PC-9 (cell line): Measurements from ENCODE around the gene ADAMTSL1. TPM values are rescaled to one million over a fixed set of nuclear protein-coding genes. Genes with fewer than 3 reads are reported as not detected.

Source experiments
- BruUV-seq: library from RNA; stranded (reverse); fragments of 400-500 nt; replicated peaks from 2 replicates; lab custom pipeline; 2021; lab: Mats Ljungman, UMichigan
- CTCF ChIA-PET: fragments of 300-600 bp; sonication (Branson Sonifier 250); formaldehyde crosslinking; loops from one replicate; lab custom pipeline; 2022; ENCODE audit warnings: antibody characterized with exemption; lab: Charles Lee
- POLR2A ChIA-PET: fragments of 300-600 bp; sonication (Branson Sonifier 250); formaldehyde crosslinking; loops from one replicate; lab custom pipeline; 2022; ENCODE audit warnings: antibody characterized with exemption; ENCODE audit not compliant: unreplicated experiment; lab: Charles Lee
- DNase-seq, 2 experiments: peaks; one replicate each; pipeline versions ENCODE4 v3.0.0 to v3.0.0-alpha.2; 2015 to 2022; ENCODE audit warnings: mixed read lengths in 1 of 2
- H2AFZ ChIP-seq: fragments of 200-600 bp; sonication (generic); 2 replicates; pipeline ENCODE4 v1.8.1; 2017; ENCODE audit warnings: antibody characterized with exemption
- H3F3A ChIP-seq: fragments of 200-600 bp; sonication (generic); 2 replicates; pipeline ENCODE4 v1.8.1; 2017; ENCODE audit warnings: antibody characterized with exemption, mild to moderate bottlenecking, low read depth; ENCODE audit not compliant: insufficient read depth
- H3K27ac ChIP-seq: fragments of 200-600 bp; sonication (generic); 2 replicates; pipeline ENCODE4 v1.6.1; 2016; ENCODE audit warnings: mixed run types
- H3K27me3 ChIP-seq: fragments of 200-600 bp; sonication (generic); 2 replicates; pipeline ENCODE4 v1.6.1; 2016; ENCODE audit warnings: low read depth, mixed run types; ENCODE audit not compliant: insufficient read depth
- H3K36me3 ChIP-seq: fragments of 200-600 bp; sonication (generic); 2 replicates; pipeline ENCODE4 v1.6.1; 2016; ENCODE audit warnings: low read depth, mixed run types
- H3K4me1 ChIP-seq: fragments of 200-600 bp; sonication (generic); replicated peaks from 2 replicates; pipeline ENCODE4 v1.6.1; 2016; ENCODE audit warnings: mixed run types; ENCODE audit not compliant: insufficient read depth
- H3K4me2 ChIP-seq: fragments of 200-600 bp; sonication (generic); 2 replicates; pipeline ENCODE4 v1.6.1; 2017; ENCODE audit warnings: mixed run types
- H3K4me3 ChIP-seq: fragments of 200-600 bp; sonication (generic); 2 replicates; pipeline ENCODE4 v1.6.1; 2016; ENCODE audit warnings: mixed run types
- H3K79me2 ChIP-seq: fragments of 200-600 bp; sonication (generic); 2 replicates; pipeline ENCODE4 v1.6.1; 2017; ENCODE audit warnings: low read depth, mixed run types
- H3K9me2 ChIP-seq: fragments of 200-600 bp; sonication (generic); 2 replicates; pipeline ENCODE4 v1.8.1; 2017; ENCODE audit warnings: mild to moderate bottlenecking; ENCODE audit not compliant: insufficient read depth
- H3K9me3 ChIP-seq: fragments of 200-600 bp; sonication (generic); 2 replicates; pipeline ENCODE4 v1.8.1; 2016; ENCODE audit warnings: low read depth; ENCODE audit not compliant: insufficient read depth
- H4K20me1 ChIP-seq: fragments of 200-600 bp; sonication (generic); 2 replicates; pipeline ENCODE4 v1.8.1; 2017; ENCODE audit not compliant: insufficient read depth
- EZH2 ChIP-seq: fragments of 200-600 bp; sonication (generic); IDR thresholded peaks from 2 replicates; pipeline ENCODE4 v1.8.0; 2017; ENCODE audit warnings: antibody characterized with exemption, low read depth
- intact Hi-C: fragments of 100-400 bp; cut with micrococcal nuclease; formaldehyde crosslinking; loops from one replicate; pipeline ENCODE4 v1.10.0; 2022; ENCODE audit not compliant: unreplicated experiment
- total RNA-seq: library from RNA; stranded (reverse); gene quantifications from 2 replicates; pipeline ENCODE4 v1.2.3, GENCODE V29; 2021
- TF ChIP-seq, protein P1 (sequence below): fragments of 200-600 bp; sonication (generic); conservative IDR thresholded peaks from 2 replicates; pipeline ENCODE4 v1.6.1; 2017; ENCODE audit warnings: mixed run types, antibody characterized with exemption, mild to moderate bottlenecking, moderate library complexity

The ADAMTSL1 gene
- total RNA-seq, 1 experiment from 2014 or later, result not detected

DNA sequence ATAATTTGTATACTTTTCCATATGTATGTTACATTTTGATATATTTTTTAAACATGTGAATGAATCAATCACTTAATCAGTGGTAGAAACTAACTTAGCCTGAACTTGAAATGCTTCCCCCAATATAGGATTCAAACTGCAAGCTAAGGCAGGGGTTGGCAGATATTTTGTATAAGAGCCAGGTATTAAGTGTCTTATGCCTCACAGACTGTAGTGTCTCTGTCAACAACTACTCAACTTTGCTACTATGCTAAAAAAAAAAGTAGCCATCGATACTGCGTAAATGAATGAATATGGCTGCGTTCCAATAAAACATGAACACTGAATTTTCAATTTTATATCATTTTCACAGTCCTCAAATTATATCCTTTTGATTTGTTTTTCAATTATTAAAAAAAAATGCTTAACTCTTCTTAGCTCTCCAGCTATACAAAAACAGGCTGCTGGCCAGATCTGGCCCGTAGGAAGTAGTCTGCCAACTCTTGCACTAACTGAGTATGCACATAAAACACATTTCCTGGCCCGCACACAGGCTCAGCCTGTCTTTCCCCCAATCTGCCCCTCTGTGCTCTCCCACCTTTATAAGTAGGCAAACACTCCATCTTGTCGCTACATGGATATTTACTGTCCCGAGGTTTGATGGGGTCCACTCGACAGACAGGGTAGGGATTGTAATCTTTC is 467.2 kb downstream of the ADAMTSL1 start:
- no peak for TF ChIP-seq EZH2
- TF ChIP-seq, protein P1, sequence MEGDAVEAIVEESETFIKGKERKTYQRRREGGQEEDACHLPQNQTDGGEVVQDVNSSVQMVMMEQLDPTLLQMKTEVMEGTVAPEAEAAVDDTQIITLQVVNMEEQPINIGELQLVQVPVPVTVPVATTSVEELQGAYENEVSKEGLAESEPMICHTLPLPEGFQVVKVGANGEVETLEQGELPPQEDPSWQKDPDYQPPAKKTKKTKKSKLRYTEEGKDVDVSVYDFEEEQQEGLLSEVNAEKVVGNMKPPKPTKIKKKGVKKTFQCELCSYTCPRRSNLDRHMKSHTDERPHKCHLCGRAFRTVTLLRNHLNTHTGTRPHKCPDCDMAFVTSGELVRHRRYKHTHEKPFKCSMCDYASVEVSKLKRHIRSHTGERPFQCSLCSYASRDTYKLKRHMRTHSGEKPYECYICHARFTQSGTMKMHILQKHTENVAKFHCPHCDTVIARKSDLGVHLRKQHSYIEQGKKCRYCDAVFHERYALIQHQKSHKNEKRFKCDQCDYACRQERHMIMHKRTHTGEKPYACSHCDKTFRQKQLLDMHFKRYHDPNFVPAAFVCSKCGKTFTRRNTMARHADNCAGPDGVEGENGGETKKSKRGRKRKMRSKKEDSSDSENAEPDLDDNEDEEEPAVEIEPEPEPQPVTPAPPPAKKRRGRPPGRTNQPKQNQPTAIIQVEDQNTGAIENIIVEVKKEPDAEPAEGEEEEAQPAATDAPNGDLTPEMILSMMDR, result no peak
- Histone ChIP-seq H3K9me3 (no peaks in the 10 kb centered on the region), H3K4me2 (no peak overlapping the region), H2AFZ (no peak overlapping the region), H3K36me3 (no peaks in the 10 kb centered on the region), H4K20me1 (no peaks in the 10 kb centered on the region), H3K4me1 (no peaks in the 10 kb centered on the region), H3K4me3 (no peak overlapping the region), H3K27ac (no peak overlapping the region), H3K9me2 (no peaks in the 10 kb centered on the region), H3K27me3 (peaks cover 73% of the 10 kb centered on the region), H3F3A (no peaks in the 10 kb centered on the region), H3K79me2 (no peaks in the 10 kb centered on the region)
- BruUV-seq, result no TSS peak
- ChIA-PET POLR2A (no interaction called here), CTCF (no interaction called here)
- no peak for DNase-seq
- intact Hi-C loops, result no loop called here

DNA sequence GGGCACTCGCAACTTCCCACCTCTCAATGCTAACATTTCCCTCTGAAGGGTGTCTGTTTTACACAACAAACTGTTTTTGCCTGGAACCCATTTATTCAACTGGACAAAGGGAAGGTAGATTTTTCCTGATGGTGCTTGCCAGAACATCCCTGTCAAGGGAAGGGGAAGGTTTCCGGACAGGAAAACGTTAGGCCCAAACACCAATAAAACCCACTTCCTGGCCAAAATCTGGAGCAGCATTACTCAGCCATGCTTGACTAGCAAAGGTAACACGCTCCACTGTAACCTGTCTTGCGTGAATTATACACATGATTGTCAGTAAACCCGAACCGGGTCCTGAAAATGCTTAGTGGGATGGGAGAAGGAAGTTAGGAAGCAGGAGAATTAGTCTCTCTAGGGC is 468.8 kb downstream of the ADAMTSL1 start:
- no peaks in the 10 kb centered on the region for H3K36me3 ChIP-seq

DNA sequence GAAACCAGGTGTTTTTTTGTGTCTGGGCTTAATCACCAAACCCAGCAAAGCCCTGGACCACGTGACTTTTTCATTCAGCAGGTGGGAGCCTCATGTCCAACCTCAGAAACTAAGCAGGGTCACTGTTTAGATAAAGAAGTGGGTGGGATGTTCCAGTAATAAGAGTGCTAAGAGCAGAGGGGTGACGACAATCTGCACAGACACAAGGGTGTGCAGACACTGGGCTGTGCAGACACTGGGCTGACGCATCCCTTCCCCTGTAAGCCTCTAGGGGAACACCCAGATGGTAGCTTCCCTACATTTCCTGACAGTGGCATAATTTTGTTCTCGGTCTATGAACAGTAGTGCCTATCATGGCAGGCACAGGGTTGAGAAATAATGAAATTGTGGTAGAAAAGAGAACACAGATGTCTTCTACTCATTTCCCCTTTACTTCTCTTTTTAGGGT is 474.0 kb downstream of the ADAMTSL1 start:
- Histone ChIP-seq H3K9me2 (no peaks in the 10 kb centered on the region), H3K9me3 (no peaks in the 10 kb centered on the region), H3K79me2 (no peaks in the 10 kb centered on the region), H3K27ac (no peak overlapping the region), H3K36me3 (no peaks in the 10 kb centered on the region), H4K20me1 (no peaks in the 10 kb centered on the region), H3K4me2 (no peak overlapping the region), H2AFZ (no peak overlapping the region), H3F3A (no peaks in the 10 kb centered on the region), H3K27me3 (peaks cover 61% of the 10 kb centered on the region), H3K4me1 (no peaks in the 10 kb centered on the region), H3K4me3 (no peak overlapping the region)
- TF ChIP-seq, protein P1, result no peak
- TF ChIP-seq EZH2, result no peak
- no peak for DNase-seq
- CTCF ChIA-PET, result no interaction called here
- POLR2A ChIA-PET, result no interaction called here
- no TSS peak for BruUV-seq
- intact Hi-C loops, result no loop called here

More for the DNA sequence above, 468.8 kb downstream of the ADAMTSL1 start:
- CTCF ChIA-PET, result no interaction called here
- Histone ChIP-seq H3K27me3 (peaks cover 68% of the 10 kb centered on the region), H4K20me1 (no peaks in the 10 kb centered on the region), H3K4me3 (no peak overlapping the region), H3K9me3 (no peaks in the 10 kb centered on the region), H3K9me2 (no peaks in the 10 kb centered on the region), H3K4me1 (no peaks in the 10 kb centered on the region), H3K79me2 (no peaks in the 10 kb centered on the region), H3K27ac (no peak overlapping the region), H2AFZ (no peak overlapping the region), H3F3A (no peaks in the 10 kb centered on the region), H3K4me2 (no peak overlapping the region)
- no peak for TF ChIP-seq EZH2
- TF ChIP-seq, protein P1, result no peak
- BruUV-seq, result no TSS peak
- DNase-seq, result no peak
- POLR2A ChIA-PET, result no interaction called here
- intact Hi-C loops, result no loop called here
